Measurements from ENCODE around the gene MAP1B.
A peak's percentile ranks its signal among the peaks of the same experiment; 100 is the strongest.
"Not testable (repeated sequence)": the region's sequence is repeated elsewhere in the genome, so short reads cannot be mapped to it uniquely, and the experiment has no call there.

The MAP1B gene

GRCh38 chr5:72107131-72107900, at the start of gene MAP1B:
TSS of gene MAP1B (plus strand) at chr5:72107475. CDS start at chr5:72107532, 57 bp downstream.
- H3K4me3 ChIP-seq (ENCODE audit: low read depth, low read length) = peak within 1 kb of the TSS; percentile 91
- no peak for DNase-seq (ENCODE audit: low read depth)

- no peak overlapping the region for H3K4me3 ChIP-seq (ENCODE audit: low read depth, low read length)
These were observed 49.5 kb upstream of the MAP1B start for GRCh38 chr5:72057816-72058215.

GRCh38 chr5:72063219-72063819, 44.0 kb upstream of the MAP1B start:
- DNase-seq (ENCODE audit: low read depth) = no peak
- no peak overlapping the region for H3K4me3 ChIP-seq (ENCODE audit: low read depth, low read length)

More at GRCh38 chr5:72057816-72058215, 49.5 kb upstream of the MAP1B start:
- no peak for DNase-seq (ENCODE audit: low read depth)

- DNase-seq (ENCODE audit: low read depth) = no peak
- no peak overlapping the region for H3K4me3 ChIP-seq (ENCODE audit: low read depth, low read length)
These were observed 42.3 kb upstream of the MAP1B start for GRCh38 chr5:72064801-72065570.

GRCh38 chr5:72065751-72066255, 41.5 kb upstream of the MAP1B start:
- H3K4me3 ChIP-seq (ENCODE audit: low read depth, low read length) = no peak overlapping the region
- peak; percentile 10 for DNase-seq (ENCODE audit: low read depth)

GRCh38 chr5:72066705-72067107, 40.6 kb upstream of the MAP1B start:
- H3K4me3 ChIP-seq (ENCODE audit: low read depth, low read length) = no peak overlapping the region
- peak; percentile 54 for DNase-seq (ENCODE audit: low read depth)

GRCh38 chr5:72067682-72068470, 39.4 kb upstream of the MAP1B start:
- DNase-seq (ENCODE audit: low read depth) = peak; percentile 73
- no peak overlapping the region for H3K4me3 ChIP-seq (ENCODE audit: low read depth, low read length)

GRCh38 chr5:72070529-72070928, 36.7 kb upstream of the MAP1B start:
- no peak for DNase-seq (ENCODE audit: low read depth)
- no peak overlapping the region for H3K4me3 ChIP-seq (ENCODE audit: low read depth, low read length)

GRCh38 chr5:72071906-72072305, 35.4 kb upstream of the MAP1B start:
- DNase-seq (ENCODE audit: low read depth) = no peak
- no peak overlapping the region for H3K4me3 ChIP-seq (ENCODE audit: low read depth, low read length)

- DNase-seq (ENCODE audit: low read depth) = no peak
- no peak overlapping the region for H3K4me3 ChIP-seq (ENCODE audit: low read depth, low read length)
These were observed 33.0 kb upstream of the MAP1B start for GRCh38 chr5:72074251-72074650.

GRCh38 chr5:72075461-72075860, 31.8 kb upstream of the MAP1B start:
- DNase-seq (ENCODE audit: low read depth) = no peak
- H3K4me3 ChIP-seq (ENCODE audit: low read depth, low read length) = no peak overlapping the region

GRCh38 chr5:72076621-72077300, 30.5 kb upstream of the MAP1B start:
- no peak for DNase-seq (ENCODE audit: low read depth)
- H3K4me3 ChIP-seq (ENCODE audit: low read depth, low read length) = no peak overlapping the region

- DNase-seq (ENCODE audit: low read depth) = no peak
- H3K4me3 ChIP-seq (ENCODE audit: low read depth, low read length) = no peak overlapping the region
These were observed 29.9 kb upstream of the MAP1B start for GRCh38 chr5:72077390-72077789.

GRCh38 chr5:72079288-72079687, 28.0 kb upstream of the MAP1B start:
- H3K4me3 ChIP-seq (ENCODE audit: low read depth, low read length) = no peak overlapping the region
- no peak for DNase-seq (ENCODE audit: low read depth)

- DNase-seq (ENCODE audit: low read depth) = no peak
- H3K4me3 ChIP-seq (ENCODE audit: low read depth, low read length) = no peak overlapping the region
These were observed 25.2 kb upstream of the MAP1B start for GRCh38 chr5:72082048-72082447.

- no peak for DNase-seq (ENCODE audit: low read depth)
These were observed 22.4 kb upstream of the MAP1B start for GRCh38 chr5:72084876-72085275.

GRCh38 chr5:72085319-72085718, 22.0 kb upstream of the MAP1B start:
- DNase-seq (ENCODE audit: low read depth) = no peak
- H3K4me3 ChIP-seq (ENCODE audit: low read depth, low read length) = no peak overlapping the region

More at GRCh38 chr5:72084876-72085275, 22.4 kb upstream of the MAP1B start:
- H3K4me3 ChIP-seq (ENCODE audit: low read depth, low read length) = no peak overlapping the region

GRCh38 chr5:72089713-72090112, 17.6 kb upstream of the MAP1B start:
- not testable (repeated sequence) for DNase-seq (ENCODE audit: low read depth); H3K4me3 ChIP-seq (ENCODE audit: low read depth, low read length)

GRCh38 chr5:72092074-72092473, 15.2 kb upstream of the MAP1B start:
- no peak overlapping the region for H3K4me3 ChIP-seq (ENCODE audit: low read depth, low read length)
- no peak for DNase-seq (ENCODE audit: low read depth)
